ENCODE results near the gene RMND1.

DNA sequence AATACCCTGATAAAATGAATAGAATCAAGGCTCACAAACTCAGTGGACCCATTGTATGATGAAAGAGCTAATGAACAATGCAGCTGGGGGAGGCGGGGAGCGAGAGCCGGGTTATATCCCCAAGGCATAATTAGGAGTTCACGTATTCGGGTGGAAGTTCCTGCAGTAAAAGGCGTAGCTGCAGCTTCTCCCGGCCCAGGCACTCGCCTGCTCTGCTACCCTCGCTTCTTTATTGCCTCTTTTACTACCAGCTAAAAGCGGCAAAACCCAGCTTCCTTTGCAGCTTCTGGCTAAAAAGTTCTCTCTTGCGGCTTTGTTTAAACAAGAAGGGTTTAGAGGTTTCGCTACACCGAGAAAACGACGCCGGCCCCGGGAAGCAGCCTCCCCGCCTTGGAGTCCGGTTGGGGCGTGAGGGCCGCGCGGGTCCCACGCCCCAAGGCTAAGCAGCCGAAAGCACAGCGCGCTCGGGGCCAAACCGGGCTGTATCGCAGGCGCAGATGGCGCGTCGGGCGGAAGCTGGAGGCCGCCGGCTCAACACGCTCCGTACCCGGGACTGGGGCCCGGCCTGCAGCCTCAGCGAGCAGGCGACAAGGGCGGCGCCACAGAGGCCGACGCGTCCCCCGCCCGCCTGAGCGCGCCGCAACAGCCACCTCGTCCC lies 62.2 kb downstream of the RMND1 start:
- TF ChIP-seq, protein P1, sequence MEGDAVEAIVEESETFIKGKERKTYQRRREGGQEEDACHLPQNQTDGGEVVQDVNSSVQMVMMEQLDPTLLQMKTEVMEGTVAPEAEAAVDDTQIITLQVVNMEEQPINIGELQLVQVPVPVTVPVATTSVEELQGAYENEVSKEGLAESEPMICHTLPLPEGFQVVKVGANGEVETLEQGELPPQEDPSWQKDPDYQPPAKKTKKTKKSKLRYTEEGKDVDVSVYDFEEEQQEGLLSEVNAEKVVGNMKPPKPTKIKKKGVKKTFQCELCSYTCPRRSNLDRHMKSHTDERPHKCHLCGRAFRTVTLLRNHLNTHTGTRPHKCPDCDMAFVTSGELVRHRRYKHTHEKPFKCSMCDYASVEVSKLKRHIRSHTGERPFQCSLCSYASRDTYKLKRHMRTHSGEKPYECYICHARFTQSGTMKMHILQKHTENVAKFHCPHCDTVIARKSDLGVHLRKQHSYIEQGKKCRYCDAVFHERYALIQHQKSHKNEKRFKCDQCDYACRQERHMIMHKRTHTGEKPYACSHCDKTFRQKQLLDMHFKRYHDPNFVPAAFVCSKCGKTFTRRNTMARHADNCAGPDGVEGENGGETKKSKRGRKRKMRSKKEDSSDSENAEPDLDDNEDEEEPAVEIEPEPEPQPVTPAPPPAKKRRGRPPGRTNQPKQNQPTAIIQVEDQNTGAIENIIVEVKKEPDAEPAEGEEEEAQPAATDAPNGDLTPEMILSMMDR (IDR thresholded peaks at IDR 0.05), result no peak
- TF ChIP-seq EZH2 (IDR thresholded peaks at IDR 0.05), result no peak

All from neural progenitor cell (in vitro differentiated cells).